Stimulated activated CD8-positive, alpha-beta memory T cell treated with anti-CD3 and anti-CD28 coated beads, Interleukin-15, amount 100 ng/mL, for 1 hour (primary cell): ENCODE results near the gene JADE2.
"Not testable (repeated sequence)": the region's sequence is repeated elsewhere in the genome, so short reads cannot be mapped to it uniquely, and the experiment has no call there.

Experiments
- DNase-seq: peaks from one replicate; pipeline ENCODE4 v3.0.0-alpha.2; 2020; ENCODE audit warnings: low read depth

Gene JADE2

GRCh38 chr5:134552301-134552700, 26.8 kb downstream of the JADE2 start:
- no peak for DNase-seq

- not testable (repeated sequence) for DNase-seq
Observed at GRCh38 chr5:134552716-134553115, 27.2 kb downstream of the JADE2 start.

GRCh38 chr5:134553821-134554267, 28.4 kb downstream of the JADE2 start:
- DNase-seq = no peak

GRCh38 chr5:134554319-134555222, 29.1 kb downstream of the JADE2 start:
- no peak for DNase-seq

- no peak for DNase-seq
Observed at GRCh38 chr5:134555223-134555889, 29.9 kb downstream of the JADE2 start.

- DNase-seq = peak; percentile 58
Observed at GRCh38 chr5:134555890-134556311, 30.4 kb downstream of the JADE2 start.

- not testable (repeated sequence) for DNase-seq
Observed at GRCh38 chr5:134556588-134556987, 31.1 kb downstream of the JADE2 start.

GRCh38 chr5:134556994-134557393, 31.5 kb downstream of the JADE2 start:
- DNase-seq = no peak

- DNase-seq = no peak
Observed at GRCh38 chr5:134559672-134560071, 34.2 kb downstream of the JADE2 start.

- no peak for DNase-seq
Observed at GRCh38 chr5:134560698-134561097, 35.2 kb downstream of the JADE2 start.

GRCh38 chr5:134561871-134562296, 36.4 kb downstream of the JADE2 start:
- no peak for DNase-seq

GRCh38 chr5:134563221-134563620, 37.8 kb downstream of the JADE2 start:
- DNase-seq = no peak

GRCh38 chr5:134563962-134564361, 38.5 kb downstream of the JADE2 start:
- DNase-seq = no peak

GRCh38 chr5:134564396-134564795, 38.9 kb downstream of the JADE2 start:
- no peak for DNase-seq

GRCh38 chr5:134565791-134566740, 40.6 kb downstream of the JADE2 start:
- no peak for DNase-seq

- no peak for DNase-seq
Observed at GRCh38 chr5:134566741-134567221, 41.3 kb downstream of the JADE2 start.

- DNase-seq = no peak
Observed at GRCh38 chr5:134567641-134568336, 42.3 kb downstream of the JADE2 start.

GRCh38 chr5:134568337-134568700, 42.8 kb downstream of the JADE2 start:
- DNase-seq = no peak

- no peak for DNase-seq
Observed at GRCh38 chr5:134568761-134569695, 43.6 kb downstream of the JADE2 start.

GRCh38 chr5:134569758-134570364, 44.4 kb downstream of the JADE2 start:
- DNase-seq = no peak
